ENCODE results near the gene HNRNPUL2. TPM values are rescaled to one million over a fixed set of nuclear protein-coding genes. Genes with fewer than 3 reads are reported as not detected.

HNRNPUL2 gene
- total and polyA plus RNA-seq, 9 of the 15 experiments (the other 6 are each of a cell fraction or from before 2014, with no cell fraction given) = 0.89 to 44.3 (median 15.2) TPM

GRCh38 chr11:62753736-62754603 lies 26.7 kb upstream of the HNRNPUL2 start, which contains the start of gene ZBTB3 (continued):
- TF ChIP-seq IRF9 (tag; IDR thresholded peaks at IDR 0.05) (no peak), NCOA6 (IDR thresholded peaks at IDR 0.05) (no peak), SP2 (IDR thresholded peaks at IDR 0.05; ENCODE audit: extremely low read depth, low read depth, low read length, poor library complexity, severe bottlenecking) (peak; percentile 95), PHF20 (IDR thresholded peaks at IDR 0.05; ENCODE audit: partially characterized antibody) (peak; percentile 84), ZNF184 (CRISPR knock-in tag; IDR thresholded peaks at IDR 0.05) (no peak), ZBTB2 (IDR thresholded peaks at IDR 0.05) (no peak), ZNF785 (CRISPR knock-in tag; IDR thresholded peaks at IDR 0.05) (no peak), ATF7 (IDR thresholded peaks at IDR 0.05) (peak; percentile 87), MTA3 (IDR thresholded peaks at IDR 0.05; ENCODE audit: borderline replicate concordance) (peak; percentile 82; the same call in 1 of the 2 replicates), MEF2D (tag; conservative IDR thresholded peaks at IDR 0.05; ENCODE audit: low read depth) (no peak), RHOXF2B (CRISPR knock-in tag; conservative IDR thresholded peaks at IDR 0.05) (no peak), ZFP1 (CRISPR knock-in tag; IDR thresholded peaks at IDR 0.05) (no peak), POLR2G (IDR thresholded peaks at IDR 0.05; ENCODE audit: low read depth, low read length) (peak; percentile 96), NCOR1 (IDR thresholded peaks at IDR 0.05) (no peak), ZBTB5 (IDR thresholded peaks at IDR 0.05) (no peak), PBX2 (CRISPR knock-in tag; IDR thresholded peaks at IDR 0.05; ENCODE audit: low read depth) (peak; percentile 57), PBX2 (tag; conservative IDR thresholded peaks at IDR 0.05; ENCODE audit: low read depth) (peak; percentile 98), ETV1 (tag; conservative IDR thresholded peaks at IDR 0.05; ENCODE audit: low read depth) (0 out of 2 replicates have a peak, but pooled peaks have one; percentile 6), CBX8 (IDR thresholded peaks at IDR 0.05; ENCODE audit: borderline replicate concordance, extremely low read depth, low read depth, low read length, poor library complexity, severe bottlenecking) (no peak), PTRF (tag; IDR thresholded peaks at IDR 0.05) (no peak), ZNF175 (CRISPR knock-in tag; IDR thresholded peaks at IDR 0.05; ENCODE audit: low read depth) (no peak)
